HG03097 (cell line): ENCODE measurements around the gene PDK2.
"Not testable (repeated sequence)": the region's sequence is repeated elsewhere in the genome, so short reads cannot be mapped to it uniquely, and the experiment has no call there.

Source experiments
- ATAC-seq: cut with Tn5 transposase; IDR thresholded peaks from one replicate; pipeline ENCODE4 v1.9.1; 2021; ENCODE audit not compliant: unreplicated experiment, low FRiP score

Gene PDK2

GRCh38 chr17:50057521-50057991, 37.6 kb upstream of the PDK2 start:
- no peak for ATAC-seq

GRCh38 chr17:50058296-50058953, 36.7 kb upstream of the PDK2 start:
- no peak for ATAC-seq

- ATAC-seq = no peak
Observed at GRCh38 chr17:50059256-50059655, 35.9 kb upstream of the PDK2 start.

DNA sequence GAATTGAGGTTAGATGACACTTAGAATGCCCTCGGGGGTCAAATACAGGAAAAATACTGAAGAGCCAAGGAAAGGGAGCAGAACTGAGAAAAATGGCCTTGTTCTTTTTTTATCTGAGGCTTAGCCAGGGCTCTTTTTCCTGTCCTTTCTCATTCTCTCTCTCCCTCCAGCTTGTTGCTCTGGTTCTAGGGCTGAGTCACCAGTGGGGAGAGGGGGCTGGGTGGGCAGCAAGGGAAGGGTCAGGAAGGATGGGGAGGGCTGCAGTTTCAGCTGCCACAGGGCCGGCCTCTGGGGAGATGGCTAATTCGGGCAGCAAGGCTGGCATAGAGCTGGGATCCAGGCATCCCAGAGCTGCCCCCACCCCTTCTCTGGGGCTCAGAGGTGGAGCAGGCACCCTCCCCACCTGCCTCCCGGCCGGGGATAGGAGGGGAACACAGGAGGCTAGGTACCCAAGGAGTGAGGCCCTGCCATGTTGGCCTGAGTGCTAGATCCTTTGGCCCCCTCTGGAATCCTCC, 35.3 kb upstream of the PDK2 start:
- no peak for ATAC-seq

DNA sequence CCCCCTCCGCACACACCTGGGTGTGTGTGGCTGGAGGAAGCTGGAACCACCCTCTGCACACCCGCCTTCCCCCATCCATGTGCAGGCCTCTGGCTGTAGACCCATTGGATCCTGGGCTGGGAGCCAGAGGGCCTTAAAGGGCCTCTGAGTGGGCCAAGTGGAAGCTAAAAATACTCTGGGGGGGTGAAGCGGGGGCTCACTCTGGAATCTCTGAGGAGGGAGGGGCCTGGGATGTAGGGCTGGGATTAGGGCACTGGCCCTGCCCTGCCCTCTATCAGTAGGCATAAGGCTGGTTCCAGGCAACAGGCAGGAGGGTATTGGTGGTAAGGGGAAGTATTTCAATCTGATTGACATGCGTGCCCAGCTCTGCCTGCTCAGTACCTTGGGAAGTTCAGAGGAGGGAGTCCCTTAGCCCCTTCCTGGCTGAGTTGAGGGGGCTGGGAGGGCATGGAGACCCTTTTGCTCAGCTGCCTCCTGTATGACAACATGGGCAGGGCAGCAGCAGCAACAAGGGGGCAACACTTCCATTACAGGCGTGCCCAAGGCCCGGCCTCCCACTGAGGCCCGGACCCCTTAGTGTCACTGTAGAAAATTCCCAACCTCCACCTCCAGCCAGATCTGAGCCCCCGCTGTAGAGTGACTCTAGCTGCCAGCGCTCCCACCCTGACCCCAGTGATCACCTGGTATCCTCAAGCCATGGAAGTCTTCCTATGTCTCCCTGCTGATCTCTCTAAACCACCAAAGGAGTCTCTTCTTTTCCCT, 34.0 kb upstream of the PDK2 start:
- ATAC-seq = no peak

GRCh38 chr17:50061713-50062045, 33.5 kb upstream of the PDK2 start:
- not testable (repeated sequence) for ATAC-seq

GRCh38 chr17:50062293-50063243, 32.6 kb upstream of the PDK2 start:
- ATAC-seq = no peak

DNA sequence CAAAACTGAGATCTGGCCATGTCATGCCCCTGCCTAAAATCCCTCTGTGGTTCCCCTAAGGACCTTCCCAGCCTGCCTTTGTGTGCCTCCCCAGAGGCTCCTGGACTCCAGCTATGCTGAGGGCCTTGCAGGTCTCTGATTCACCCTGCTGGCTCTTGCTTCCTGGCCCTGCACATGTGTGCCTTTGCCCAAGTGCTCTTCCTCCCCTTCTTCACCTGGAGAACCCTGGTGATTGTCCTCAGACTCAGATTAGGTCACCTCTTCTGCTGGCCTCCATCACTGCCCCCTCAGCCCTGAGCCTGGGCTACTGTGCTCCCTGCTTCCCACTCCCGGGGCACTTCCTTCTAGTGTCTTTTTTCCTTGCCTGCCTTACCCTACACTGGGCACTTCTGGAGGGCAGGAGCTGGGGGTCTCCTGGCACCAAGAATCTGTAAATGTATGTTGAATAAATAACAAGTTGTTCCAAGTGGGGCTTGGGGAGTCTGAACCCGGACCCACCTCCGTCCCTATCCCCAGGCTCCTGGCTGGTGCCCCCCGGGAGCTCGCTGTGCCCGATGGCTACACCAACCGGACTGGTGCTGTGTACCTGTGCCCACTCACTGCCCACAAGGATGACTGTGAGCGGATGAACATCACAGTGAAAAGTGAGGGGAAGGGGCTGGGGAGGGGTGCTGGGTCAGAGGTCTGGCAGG, 31.4 kb upstream of the PDK2 start:
- no peak for ATAC-seq

DNA sequence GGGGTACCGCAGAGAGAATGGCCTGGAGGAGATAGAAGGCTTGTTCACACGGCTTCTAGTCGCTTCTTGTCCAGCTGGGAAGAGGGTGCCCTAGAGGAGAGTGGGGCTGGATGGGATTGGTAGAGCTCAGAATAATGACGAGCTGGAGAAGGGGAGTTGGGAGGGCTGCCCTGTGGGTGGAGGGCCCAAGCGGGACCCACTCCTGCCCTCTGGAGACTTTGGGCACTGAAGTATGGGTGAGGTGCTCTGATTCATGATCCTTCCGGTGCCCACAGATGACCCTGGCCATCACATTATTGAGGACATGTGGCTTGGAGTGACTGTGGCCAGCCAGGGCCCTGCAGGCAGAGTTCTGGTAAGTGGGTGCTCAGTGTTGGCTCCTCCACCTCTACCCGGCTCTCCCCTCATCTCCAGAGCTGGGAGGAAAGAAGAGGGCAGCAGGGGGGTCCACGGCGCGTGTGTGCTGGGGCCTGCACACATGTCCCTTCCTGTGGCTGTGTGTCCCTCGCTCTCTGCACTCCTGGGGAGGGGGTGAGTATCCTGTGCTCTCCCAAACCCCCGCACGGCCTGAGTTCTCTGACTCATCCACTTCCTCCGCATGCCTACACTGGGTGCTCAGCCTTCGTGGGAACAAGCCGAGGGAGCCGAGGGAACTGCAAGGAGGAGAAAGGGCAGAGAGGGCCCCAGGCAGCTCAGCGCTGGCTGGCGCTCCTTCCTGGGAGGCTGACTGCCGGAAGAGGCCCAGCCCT, 30.7 kb upstream of the PDK2 start:
- no peak for ATAC-seq

- ATAC-seq = no peak
Observed at GRCh38 chr17:50065056-50065455, 30.1 kb upstream of the PDK2 start.

DNA sequence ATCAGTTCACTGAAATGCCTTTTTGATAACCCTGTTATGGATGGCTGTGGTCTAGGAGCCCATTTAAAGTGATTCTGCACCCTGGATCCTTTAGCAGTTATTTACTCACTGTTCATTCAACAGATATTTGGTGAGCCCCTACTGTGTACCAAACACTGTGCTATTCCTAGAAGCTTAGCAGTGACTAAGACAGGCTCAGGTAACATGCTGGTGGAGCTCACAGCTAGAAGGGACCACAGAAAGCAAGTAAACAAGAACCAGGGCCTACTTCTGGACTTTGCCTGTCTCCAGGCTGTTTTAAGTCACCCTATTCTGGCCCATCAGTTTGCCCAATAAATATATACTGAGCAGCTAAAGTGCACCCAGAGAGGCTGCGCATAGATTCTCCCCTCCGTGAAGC, 28.2 kb upstream of the PDK2 start:
- no peak for ATAC-seq

DNA sequence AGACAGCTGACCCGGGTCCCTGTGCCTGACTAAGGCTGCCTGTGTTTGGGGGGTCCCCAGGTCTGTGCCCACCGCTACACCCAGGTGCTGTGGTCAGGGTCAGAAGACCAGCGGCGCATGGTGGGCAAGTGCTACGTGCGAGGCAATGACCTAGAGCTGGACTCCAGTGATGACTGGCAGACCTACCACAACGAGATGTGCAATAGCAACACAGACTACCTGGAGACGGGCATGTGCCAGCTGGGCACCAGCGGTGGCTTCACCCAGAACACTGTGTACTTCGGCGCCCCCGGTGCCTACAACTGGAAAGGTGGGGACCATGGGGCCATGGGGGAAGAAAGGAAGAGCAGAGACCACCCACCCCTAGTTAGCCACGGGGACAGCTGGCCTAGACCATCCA, 27.2 kb upstream of the PDK2 start:
- ATAC-seq = no peak

DNA sequence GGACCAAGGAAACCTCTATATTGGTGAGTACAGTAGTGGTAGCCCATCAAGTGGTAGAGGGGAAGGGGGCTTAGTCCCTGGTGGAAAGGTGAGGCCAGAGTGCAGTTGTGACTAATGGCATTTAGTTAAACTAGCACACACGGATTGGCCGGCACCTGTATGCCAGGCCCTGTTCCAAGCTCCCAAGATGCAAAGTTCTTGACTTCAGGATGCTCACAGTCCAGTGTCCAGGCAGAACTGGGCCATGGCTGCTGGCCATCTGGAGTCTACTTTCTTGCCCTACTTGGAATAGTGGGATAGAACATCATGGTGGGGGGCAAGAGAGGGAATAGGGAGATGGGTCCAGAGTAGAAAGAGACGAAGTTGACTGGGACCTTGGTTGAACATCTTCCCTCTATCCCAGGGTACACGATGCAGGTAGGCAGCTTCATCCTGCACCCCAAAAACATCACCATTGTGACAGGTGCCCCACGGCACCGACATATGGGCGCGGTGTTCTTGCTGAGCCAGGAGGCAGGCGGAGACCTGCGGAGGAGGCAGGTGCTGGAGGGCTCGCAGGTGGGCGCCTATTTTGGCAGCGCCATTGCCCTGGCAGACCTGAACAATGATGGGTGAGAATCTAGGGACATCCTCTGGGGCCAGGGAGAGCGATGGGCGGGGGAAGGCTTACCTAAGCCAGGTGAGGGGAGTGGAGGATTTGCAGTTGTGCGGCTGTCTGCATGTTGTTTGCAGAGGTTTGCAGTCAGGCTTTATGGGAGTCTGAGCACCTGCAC, 24.1 kb upstream of the PDK2 start:
- ATAC-seq = no peak

DNA sequence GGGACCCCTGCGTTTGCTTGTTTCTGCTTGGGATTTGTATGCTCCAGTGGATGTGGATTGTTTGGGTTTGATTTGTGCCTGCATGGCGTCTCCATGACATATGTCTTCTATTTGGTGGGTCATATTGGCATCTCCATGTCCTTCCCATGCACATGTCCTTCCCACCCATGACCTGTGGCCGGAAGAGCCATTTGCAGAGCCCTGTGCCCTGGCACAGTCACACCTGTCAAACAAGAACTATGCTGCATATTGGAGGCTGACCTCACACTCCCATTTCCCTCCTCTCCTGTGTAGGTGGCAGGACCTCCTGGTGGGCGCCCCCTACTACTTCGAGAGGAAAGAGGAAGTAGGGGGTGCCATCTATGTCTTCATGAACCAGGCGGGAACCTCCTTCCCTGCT, 23.5 kb upstream of the PDK2 start:
- ATAC-seq = no peak

- no peak for ATAC-seq
Observed at GRCh38 chr17:50072130-50072529, 23.0 kb upstream of the PDK2 start.

- ATAC-seq = no peak
Observed at GRCh38 chr17:50072925-50073324, 22.2 kb upstream of the PDK2 start.

- no peak for ATAC-seq
Observed at GRCh38 chr17:50074227-50074626, 20.9 kb upstream of the PDK2 start.

DNA sequence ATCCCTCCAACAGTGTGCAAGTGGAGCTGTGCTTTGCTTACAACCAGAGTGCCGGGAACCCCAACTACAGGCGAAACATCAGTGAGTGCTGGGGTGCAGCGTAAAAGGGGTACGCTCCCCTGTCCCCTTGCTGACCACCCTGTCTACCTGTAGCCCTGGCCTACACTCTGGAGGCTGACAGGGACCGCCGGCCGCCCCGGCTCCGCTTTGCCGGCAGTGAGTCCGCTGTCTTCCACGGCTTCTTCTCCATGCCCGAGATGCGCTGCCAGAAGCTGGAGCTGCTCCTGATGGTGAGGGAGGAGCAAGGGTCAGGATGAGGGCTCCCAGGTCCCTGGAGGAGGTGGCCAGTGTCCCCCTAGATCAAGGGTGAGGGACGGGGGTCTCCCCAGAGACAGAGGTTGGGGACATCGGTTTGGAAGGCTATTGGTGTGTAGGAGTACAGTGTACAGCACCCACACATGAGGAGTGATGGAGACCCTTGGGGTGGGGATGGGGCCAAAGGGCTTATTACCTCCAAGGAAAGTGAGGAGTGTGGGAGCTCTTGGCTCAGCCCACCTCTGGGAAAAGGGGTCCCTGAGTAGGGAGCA, 19.6 kb upstream of the PDK2 start:
- ATAC-seq = no peak

- ATAC-seq = no peak
Observed at GRCh38 chr17:50076221-50076590, 18.9 kb upstream of the PDK2 start.
